GM12875 (cell line): ENCODE data around the gene PTGES3L.

Experiments used
- H3K4me3 ChIP-seq: one replicate; pipeline ENCODE4 v1.5.1; 2011; ENCODE audit warnings: low read depth, low read length, control low read depth
- CTCF ChIP-seq: IDR thresholded peaks from 2 replicates; pipeline ENCODE4 v1.5.1; 2011; ENCODE audit warnings: low read depth, mild to moderate bottlenecking, control low read depth, inconsistent platforms, low read length, moderate library complexity, borderline replicate concordance; ENCODE audit not compliant: insufficient read depth

PTGES3L gene

GRCh38 chr17:43018008-43018853 is 38.4 kb upstream of the PTGES3L start:
- H3K4me3 ChIP-seq: no peak overlapping the region
- TF ChIP-seq CTCF: no peak

- H3K4me3 ChIP-seq: no peak overlapping the region
- no peak for TF ChIP-seq CTCF
Measured at GRCh38 chr17:43016216-43016615, 36.3 kb upstream of the PTGES3L start.

- no peak for TF ChIP-seq CTCF
- no peak overlapping the region for H3K4me3 ChIP-seq
Measured at GRCh38 chr17:43015579-43015978, 35.7 kb upstream of the PTGES3L start.

GRCh38 chr17:43014649-43015542 is 35.0 kb upstream of the PTGES3L start:
- TF ChIP-seq CTCF: no peak
- no peak overlapping the region for H3K4me3 ChIP-seq

- no peak for TF ChIP-seq CTCF
- H3K4me3 ChIP-seq: no peak overlapping the region
Measured at GRCh38 chr17:43014020-43014648, 34.3 kb upstream of the PTGES3L start.

GRCh38 chr17:43013296-43013695 is 33.4 kb upstream of the PTGES3L start:
- no peak overlapping the region for H3K4me3 ChIP-seq

More at GRCh38 chr17:43013296-43013695, 33.4 kb upstream of the PTGES3L start:
- TF ChIP-seq CTCF: no peak
